GM19452 (cell line): Measurements from ENCODE around the gene LCLAT1.

Experiments used
- ATAC-seq: cut with Tn5 transposase; IDR thresholded peaks from one replicate; pipeline ENCODE4 v1.9.1; 2021; ENCODE audit not compliant: unreplicated experiment

LCLAT1 gene

DNA sequence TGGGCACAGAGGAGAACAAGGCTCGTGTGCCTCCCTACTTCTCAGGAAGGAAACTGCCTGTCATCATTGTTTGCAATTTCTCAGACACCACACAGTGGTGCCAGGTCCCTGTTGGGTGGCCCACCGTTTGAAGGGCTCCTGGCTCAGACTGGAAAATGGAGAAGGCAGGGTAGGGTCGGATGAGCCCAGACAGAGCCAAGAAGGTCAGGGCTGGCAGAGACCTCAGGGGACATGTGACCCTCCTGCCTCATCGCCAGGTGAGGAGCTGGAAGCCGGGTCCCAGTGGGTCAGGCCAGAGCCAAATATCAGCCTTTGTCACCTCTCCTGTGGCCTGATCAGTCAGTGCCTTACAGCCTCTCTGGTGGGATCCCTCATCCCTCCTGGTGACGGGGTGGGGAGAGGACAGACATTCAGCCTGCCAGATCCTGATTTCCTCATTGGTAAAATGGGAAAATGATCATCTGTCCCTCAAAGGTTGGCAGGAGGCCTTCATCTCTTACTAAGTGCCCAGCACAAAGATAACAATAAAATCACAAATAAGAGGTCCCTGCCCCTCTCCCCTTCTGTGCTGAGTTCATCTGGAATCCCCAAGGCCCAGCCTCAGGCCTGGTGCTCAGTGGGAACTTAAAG, 242.6 kb downstream of the LCLAT1 start:
- ATAC-seq: no peak

DNA sequence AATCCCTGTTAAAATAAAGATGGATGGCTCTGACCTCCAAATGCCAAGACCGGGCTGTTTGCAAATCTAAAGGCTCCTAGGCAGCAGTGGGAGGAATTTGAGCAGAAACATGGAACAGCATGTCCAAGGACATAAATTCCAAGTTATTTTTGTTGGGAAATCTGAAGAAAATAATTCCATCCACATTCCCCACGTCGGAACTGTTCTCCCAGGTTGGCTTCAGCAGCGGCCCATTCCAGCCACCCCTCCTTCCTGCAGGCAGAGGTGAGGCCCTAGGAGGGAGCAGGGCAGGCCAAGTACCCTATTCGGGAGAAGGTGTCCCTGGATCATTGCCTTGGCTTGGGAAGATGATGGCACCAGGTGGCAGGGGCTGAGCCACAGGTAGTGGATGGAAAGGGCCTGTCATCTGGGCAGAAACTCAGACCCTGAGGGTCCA, 243.1 kb downstream of the LCLAT1 start:
- no peak for ATAC-seq

DNA sequence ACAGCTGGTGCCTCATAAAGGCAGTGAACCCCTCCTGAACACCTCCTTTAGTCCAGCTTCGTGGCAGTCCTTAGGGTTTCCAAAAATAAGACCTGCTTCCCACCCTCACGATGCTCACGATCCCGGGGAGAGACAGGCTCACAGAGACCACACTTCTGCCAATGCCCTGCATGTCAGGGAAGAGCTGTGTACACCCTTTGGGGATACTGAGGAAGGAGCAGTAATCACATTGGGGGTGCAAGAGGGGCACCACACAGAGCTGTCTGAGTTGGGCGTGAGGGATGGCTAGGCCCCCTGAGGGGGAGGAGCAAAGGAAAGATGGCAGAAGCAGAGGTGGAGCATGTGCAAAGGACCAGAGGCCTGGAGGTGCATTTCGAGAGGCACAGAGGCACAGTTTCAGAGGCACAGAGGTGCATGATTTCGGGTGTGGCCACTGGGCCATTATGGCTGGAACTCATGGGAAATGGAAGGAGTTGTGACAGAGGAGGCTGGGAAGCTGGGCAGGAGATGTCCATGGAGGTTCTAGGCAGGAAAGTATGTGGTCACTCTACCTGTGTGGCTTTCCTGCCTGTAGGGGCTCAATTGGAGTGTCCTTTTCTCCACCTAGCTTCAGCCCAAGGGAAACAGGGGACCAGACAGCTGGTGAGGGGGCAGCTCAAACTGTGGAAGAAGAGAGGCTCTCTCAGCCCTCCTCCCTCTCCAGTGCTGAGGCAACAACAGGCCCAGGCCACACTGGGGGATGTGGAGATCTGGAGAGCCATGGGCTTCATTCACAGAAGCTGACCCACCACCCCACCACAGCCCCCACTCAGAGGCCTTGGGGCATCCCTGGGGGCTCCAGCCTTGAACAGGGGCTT, 244.3 kb downstream of the LCLAT1 start:
- ATAC-seq: no peak

DNA sequence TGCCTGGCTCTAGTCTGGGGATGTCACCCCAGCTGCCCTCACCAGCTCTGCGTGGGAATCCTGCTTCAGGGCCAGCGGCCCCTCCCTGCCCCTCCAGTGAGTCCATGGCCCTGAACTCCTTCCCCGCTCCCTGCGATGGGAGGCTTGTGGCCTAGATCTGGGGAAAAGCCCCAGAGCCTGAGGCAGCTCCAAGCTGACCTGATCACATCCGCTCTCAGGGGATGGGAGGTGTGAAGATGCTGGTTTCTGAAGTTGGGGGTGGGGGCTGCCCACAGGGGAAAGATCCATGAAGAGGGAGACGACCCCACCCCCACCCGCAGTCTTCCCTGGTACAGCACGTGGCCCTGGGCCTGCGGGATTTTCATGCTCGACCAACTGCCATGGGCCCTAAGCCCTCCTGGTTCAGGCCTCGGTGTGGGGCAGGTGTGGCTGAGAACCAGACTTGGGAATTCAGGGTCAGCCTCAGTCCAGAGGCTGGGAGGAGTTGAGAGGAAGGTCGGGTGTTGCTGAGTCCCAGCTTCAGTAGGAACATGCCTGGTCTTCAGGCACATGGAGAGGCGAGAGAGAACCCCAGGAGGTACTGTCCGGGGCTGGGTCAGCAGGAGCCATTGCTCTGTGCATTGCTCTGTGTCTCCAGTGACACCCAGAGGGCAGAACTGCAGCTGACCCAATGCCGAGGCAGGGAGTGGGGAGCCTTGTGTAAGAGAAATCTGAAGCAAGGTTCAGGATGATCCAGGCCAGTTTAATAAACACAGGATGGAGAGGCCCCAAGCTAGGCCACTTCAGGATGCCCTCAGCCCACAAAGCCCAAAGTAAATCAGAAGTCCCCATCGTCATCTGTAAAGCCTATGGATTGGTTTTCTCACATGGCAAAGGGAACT, 245.1 kb downstream of the LCLAT1 start:
- ATAC-seq: no peak

DNA sequence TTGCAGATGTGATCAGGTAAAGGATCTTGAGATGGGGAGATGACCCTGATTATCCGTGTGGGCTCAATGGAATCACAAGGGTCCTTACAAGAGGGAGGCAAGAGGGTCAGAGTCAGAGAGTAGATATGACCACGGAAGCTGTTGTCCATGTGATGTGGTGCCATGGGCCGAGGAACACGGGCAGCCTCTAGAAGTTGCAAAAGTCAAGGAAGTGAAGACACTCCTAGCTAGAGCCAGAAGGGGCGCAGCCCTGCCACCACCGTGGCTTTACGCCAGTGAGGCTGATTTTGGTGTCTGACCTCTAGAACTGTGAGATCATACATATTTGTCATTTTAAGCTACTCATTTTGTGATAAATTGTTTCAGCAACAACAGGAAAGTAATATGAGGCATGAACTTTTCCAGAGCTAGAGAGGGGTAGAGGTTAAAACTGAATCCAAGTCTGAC, 245.8 kb downstream of the LCLAT1 start:
- no peak for ATAC-seq
